WTC11 (cell line): ENCODE data around the gene TNRC6A. TPM values are rescaled to one million over a fixed set of nuclear protein-coding genes. Genes with fewer than 3 reads are reported as not detected.

ENCODE experiments used
- ATAC-seq: fragments of 200-7000 bp; cut with Tn5 transposase; 2 replicates; pipeline ENCODE4 v1.10.0; 2021; ENCODE audit warnings: mild to moderate bottlenecking, moderate library complexity
- CTCF ChIA-PET: fragments of 300-600 bp; sonication (Branson Sonifier 250); formaldehyde crosslinking; loops from one replicate; lab custom pipeline; 2021; ENCODE audit warnings: antibody characterized with exemption; lab: Charles Lee
- POLR2A ChIA-PET: fragments of 350-600 bp; sonication (Branson Sonifier 250); formaldehyde crosslinking; loops from one replicate; lab custom pipeline; 2021; ENCODE audit warnings: antibody characterized with exemption; lab: Charles Lee
- DNase-seq: peaks from one replicate; pipeline ENCODE4 v3.0.0; 2021; ENCODE audit warnings: low spot score
- H3K27ac Mint-ChIP-seq: 2 replicates; pipeline ENCODE4 v1.8.0; 2021; ENCODE audit warnings: mixed read lengths
- H3K27me3 Mint-ChIP-seq: 2 replicates; pipeline ENCODE4 v1.8.0; 2021; ENCODE audit warnings: low read depth, mild to moderate bottlenecking, moderate library complexity, mixed read lengths
- H3K36me3 Mint-ChIP-seq: 2 replicates; pipeline ENCODE4 v1.8.0; 2021; ENCODE audit warnings: mixed read lengths
- H3K4me1 Mint-ChIP-seq: 2 replicates; pipeline ENCODE4 v1.8.0; 2022; ENCODE audit warnings: mixed read lengths
- H3K4me3 Mint-ChIP-seq: 2 replicates; pipeline ENCODE4 v1.8.0; 2021; ENCODE audit warnings: mild to moderate bottlenecking, moderate library complexity, mixed read lengths
- H3K9me3 Mint-ChIP-seq: 2 replicates; pipeline ENCODE4 v1.8.0; 2021; ENCODE audit warnings: mixed read lengths
- ESRRA ChIP-seq: sonication (generic); formaldehyde crosslinking; IDR thresholded peaks from 2 replicates; pipeline ENCODE4 v1.8.1; 2022; ENCODE audit warnings: mild to moderate bottlenecking, missing genetic modification reagents, borderline replicate concordance
- FOXJ3 ChIP-seq: sonication (generic); formaldehyde crosslinking; IDR thresholded peaks from 2 replicates; pipeline ENCODE4 v1.9.0; 2021; ENCODE audit warnings: missing genetic modification reagents, mild to moderate bottlenecking, borderline replicate concordance
- FOXK1 ChIP-seq: sonication (generic); formaldehyde crosslinking; IDR thresholded peaks from 2 replicates; pipeline ENCODE4 v1.8.0; 2022; ENCODE audit warnings: mild to moderate bottlenecking, moderate library complexity, missing genetic modification reagents
- GTF2I ChIP-seq: fragments of 250-450 bp; sonication (Bioruptor Pico); conservative IDR thresholded peaks from 2 replicates; pipeline ENCODE4 v1.4.0; 2021; ENCODE audit warnings: mild to moderate bottlenecking
- IRF2 ChIP-seq: sonication (generic); formaldehyde crosslinking; IDR thresholded peaks from 2 replicates; pipeline ENCODE4 v1.8.0; 2022; ENCODE audit warnings: low read depth, missing genetic modification reagents, borderline replicate concordance
- KAT7 ChIP-seq: sonication (generic); formaldehyde crosslinking; IDR thresholded peaks from 2 replicates; pipeline ENCODE4 v1.8.1; 2023; ENCODE audit warnings: missing genetic modification reagents, mild to moderate bottlenecking, borderline replicate concordance
- RELA ChIP-seq: sonication (generic); formaldehyde crosslinking; IDR thresholded peaks from 2 replicates; pipeline ENCODE4 v1.8.1; 2022; ENCODE audit warnings: missing genetic modification reagents, mild to moderate bottlenecking, borderline replicate concordance
- ZNF138 ChIP-seq: sonication (generic); formaldehyde crosslinking; conservative IDR thresholded peaks from 2 replicates; pipeline ENCODE4 v1.8.1; 2022; ENCODE audit warnings: mild to moderate bottlenecking, moderate library complexity, missing genetic modification reagents
- ZNF232 ChIP-seq: sonication (generic); formaldehyde crosslinking; IDR thresholded peaks from 2 replicates; pipeline ENCODE4 v1.8.0; 2022; ENCODE audit warnings: mild to moderate bottlenecking, missing genetic modification reagents
- ZNF317 ChIP-seq: sonication (generic); formaldehyde crosslinking; IDR thresholded peaks from 2 replicates; pipeline ENCODE4 v1.8.1; 2023; ENCODE audit warnings: low read depth, mild to moderate bottlenecking, moderate library complexity, missing genetic modification reagents, borderline replicate concordance
- total RNA-seq: library from RNA; stranded (reverse); gene quantifications from 3 replicates; pipeline ENCODE4 v1.2.3, GENCODE V29; 2021
- TF ChIP-seq, protein P1 (sequence below): sonication (generic); formaldehyde crosslinking; IDR thresholded peaks from 2 replicates; pipeline ENCODE4 v1.8.0; 2022; ENCODE audit warnings: mild to moderate bottlenecking, missing genetic modification reagents
- TF ChIP-seq, protein P2 (sequence below): sonication (generic); formaldehyde crosslinking; IDR thresholded peaks from 2 replicates; pipeline ENCODE4 v1.8.0; 2023; ENCODE audit warnings: mild to moderate bottlenecking, missing genetic modification reagents
- TF ChIP-seq, protein P3 (sequence below): sonication (generic); formaldehyde crosslinking; IDR thresholded peaks from 2 replicates; pipeline ENCODE4 v1.8.0; 2022; ENCODE audit warnings: mild to moderate bottlenecking, missing genetic modification reagents
- TF ChIP-seq, protein P4 (sequence below): fragments of 200-600 bp; IDR thresholded peaks from 2 replicates; pipeline ENCODE4 v1.8.0; 2022; ENCODE audit warnings: antibody characterized with exemption
- TF ChIP-seq, protein P5 (sequence below): sonication (generic); formaldehyde crosslinking; IDR thresholded peaks from 2 replicates; pipeline ENCODE4 v1.8.1; 2022; ENCODE audit warnings: missing genetic modification reagents, borderline replicate concordance
- TF ChIP-seq, protein P6 (sequence below): sonication (generic); formaldehyde crosslinking; IDR thresholded peaks from 2 replicates; pipeline ENCODE4 v1.8.1; 2023; ENCODE audit warnings: mild to moderate bottlenecking, moderate library complexity, missing genetic modification reagents
- TF ChIP-seq, protein P7 (sequence below): fragments of 250-450 bp; sonication (Bioruptor Pico); IDR thresholded peaks from 2 replicates; pipeline ENCODE4 v1.9.0; 2021; ENCODE audit warnings: moderate library complexity, mild to moderate bottlenecking, inconsistent platforms, borderline replicate concordance

Gene TNRC6A
- total RNA-seq, 1 experiment from 2014 or later, result 86.3 TPM

DNA sequence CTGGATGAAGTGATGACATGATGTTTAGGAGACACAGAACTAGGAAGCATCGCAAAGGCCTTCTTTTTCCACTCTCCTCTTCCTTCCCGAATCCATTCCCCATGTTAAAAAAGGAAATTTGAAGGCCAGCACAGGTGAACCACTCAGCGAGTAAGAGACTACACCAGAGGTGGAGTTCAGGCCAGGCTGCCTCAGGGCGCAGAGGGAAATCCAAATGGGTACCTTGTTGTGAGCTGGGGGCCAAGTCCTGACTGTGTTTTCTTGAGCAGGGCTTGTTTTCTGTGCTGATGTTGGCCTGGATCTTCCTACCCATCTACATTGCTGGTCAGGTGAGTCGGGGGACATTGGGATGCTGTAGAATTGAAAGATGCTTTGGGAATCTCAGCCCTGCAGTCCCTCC lies 142.4 kb downstream of the TNRC6A start:
- TF ChIP-seq, protein P1, sequence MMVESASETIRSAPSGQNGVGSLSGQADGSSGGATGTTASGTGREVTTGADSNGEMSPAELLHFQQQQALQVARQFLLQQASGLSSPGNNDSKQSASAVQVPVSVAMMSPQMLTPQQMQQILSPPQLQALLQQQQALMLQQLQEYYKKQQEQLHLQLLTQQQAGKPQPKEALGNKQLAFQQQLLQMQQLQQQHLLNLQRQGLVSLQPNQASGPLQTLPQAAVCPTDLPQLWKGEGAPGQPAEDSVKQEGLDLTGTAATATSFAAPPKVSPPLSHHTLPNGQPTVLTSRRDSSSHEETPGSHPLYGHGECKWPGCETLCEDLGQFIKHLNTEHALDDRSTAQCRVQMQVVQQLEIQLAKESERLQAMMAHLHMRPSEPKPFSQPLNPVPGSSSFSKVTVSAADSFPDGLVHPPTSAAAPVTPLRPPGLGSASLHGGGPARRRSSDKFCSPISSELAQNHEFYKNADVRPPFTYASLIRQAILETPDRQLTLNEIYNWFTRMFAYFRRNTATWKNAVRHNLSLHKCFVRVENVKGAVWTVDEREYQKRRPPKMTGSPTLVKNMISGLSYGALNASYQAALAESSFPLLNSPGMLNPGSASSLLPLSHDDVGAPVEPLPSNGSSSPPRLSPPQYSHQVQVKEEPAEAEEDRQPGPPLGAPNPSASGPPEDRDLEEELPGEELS, result no peak
- TF ChIP-seq KAT7 (no peak), RELA (no peak), FOXK1 (CRISPR knock-in tag) (no peak), ZNF317 (CRISPR knock-in tag) (no peak), ZNF232 (CRISPR knock-in tag) (no peak)
- TF ChIP-seq, protein P2, sequence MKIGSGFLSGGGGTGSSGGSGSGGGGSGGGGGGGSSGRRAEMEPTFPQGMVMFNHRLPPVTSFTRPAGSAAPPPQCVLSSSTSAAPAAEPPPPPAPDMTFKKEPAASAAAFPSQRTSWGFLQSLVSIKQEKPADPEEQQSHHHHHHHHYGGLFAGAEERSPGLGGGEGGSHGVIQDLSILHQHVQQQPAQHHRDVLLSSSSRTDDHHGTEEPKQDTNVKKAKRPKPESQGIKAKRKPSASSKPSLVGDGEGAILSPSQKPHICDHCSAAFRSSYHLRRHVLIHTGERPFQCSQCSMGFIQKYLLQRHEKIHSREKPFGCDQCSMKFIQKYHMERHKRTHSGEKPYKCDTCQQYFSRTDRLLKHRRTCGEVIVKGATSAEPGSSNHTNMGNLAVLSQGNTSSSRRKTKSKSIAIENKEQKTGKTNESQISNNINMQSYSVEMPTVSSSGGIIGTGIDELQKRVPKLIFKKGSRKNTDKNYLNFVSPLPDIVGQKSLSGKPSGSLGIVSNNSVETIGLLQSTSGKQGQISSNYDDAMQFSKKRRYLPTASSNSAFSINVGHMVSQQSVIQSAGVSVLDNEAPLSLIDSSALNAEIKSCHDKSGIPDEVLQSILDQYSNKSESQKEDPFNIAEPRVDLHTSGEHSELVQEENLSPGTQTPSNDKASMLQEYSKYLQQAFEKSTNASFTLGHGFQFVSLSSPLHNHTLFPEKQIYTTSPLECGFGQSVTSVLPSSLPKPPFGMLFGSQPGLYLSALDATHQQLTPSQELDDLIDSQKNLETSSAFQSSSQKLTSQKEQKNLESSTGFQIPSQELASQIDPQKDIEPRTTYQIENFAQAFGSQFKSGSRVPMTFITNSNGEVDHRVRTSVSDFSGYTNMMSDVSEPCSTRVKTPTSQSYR (CRISPR knock-in tag), result no peak
- TF ChIP-seq, protein P3, sequence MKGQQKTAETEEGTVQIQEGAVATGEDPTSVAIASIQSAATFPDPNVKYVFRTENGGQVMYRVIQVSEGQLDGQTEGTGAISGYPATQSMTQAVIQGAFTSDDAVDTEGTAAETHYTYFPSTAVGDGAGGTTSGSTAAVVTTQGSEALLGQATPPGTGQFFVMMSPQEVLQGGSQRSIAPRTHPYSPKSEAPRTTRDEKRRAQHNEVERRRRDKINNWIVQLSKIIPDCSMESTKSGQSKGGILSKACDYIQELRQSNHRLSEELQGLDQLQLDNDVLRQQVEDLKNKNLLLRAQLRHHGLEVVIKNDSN (CRISPR knock-in tag), result no peak
- TF ChIP-seq, protein P4, sequence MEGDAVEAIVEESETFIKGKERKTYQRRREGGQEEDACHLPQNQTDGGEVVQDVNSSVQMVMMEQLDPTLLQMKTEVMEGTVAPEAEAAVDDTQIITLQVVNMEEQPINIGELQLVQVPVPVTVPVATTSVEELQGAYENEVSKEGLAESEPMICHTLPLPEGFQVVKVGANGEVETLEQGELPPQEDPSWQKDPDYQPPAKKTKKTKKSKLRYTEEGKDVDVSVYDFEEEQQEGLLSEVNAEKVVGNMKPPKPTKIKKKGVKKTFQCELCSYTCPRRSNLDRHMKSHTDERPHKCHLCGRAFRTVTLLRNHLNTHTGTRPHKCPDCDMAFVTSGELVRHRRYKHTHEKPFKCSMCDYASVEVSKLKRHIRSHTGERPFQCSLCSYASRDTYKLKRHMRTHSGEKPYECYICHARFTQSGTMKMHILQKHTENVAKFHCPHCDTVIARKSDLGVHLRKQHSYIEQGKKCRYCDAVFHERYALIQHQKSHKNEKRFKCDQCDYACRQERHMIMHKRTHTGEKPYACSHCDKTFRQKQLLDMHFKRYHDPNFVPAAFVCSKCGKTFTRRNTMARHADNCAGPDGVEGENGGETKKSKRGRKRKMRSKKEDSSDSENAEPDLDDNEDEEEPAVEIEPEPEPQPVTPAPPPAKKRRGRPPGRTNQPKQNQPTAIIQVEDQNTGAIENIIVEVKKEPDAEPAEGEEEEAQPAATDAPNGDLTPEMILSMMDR, result no peak
- TF ChIP-seq, protein P5, sequence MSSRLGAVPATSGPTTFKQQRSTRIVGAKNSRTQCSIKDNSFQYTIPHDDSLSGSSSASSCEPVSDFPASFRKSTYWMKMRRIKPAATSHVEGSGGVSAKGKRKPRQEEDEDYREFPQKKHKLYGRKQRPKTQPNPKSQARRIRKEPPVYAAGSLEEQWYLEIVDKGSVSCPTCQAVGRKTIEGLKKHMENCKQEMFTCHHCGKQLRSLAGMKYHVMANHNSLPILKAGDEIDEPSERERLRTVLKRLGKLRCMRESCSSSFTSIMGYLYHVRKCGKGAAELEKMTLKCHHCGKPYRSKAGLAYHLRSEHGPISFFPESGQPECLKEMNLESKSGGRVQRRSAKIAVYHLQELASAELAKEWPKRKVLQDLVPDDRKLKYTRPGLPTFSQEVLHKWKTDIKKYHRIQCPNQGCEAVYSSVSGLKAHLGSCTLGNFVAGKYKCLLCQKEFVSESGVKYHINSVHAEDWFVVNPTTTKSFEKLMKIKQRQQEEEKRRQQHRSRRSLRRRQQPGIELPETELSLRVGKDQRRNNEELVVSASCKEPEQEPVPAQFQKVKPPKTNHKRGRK, result no peak
- no peaks in the 10 kb centered on the region for H3K27me3 Mint-ChIP-seq
- ChIA-PET CTCF (no interaction called here), POLR2A (no interaction called here)
- no peaks in the 10 kb centered on the region for H3K36me3 Mint-ChIP-seq
- no peak for ATAC-seq
- no peaks in the 10 kb centered on the region for H3K4me1 Mint-ChIP-seq
- no peaks in the 10 kb centered on the region for H3K9me3 Mint-ChIP-seq
- no peak overlapping the region for H3K4me3 Mint-ChIP-seq
- DNase-seq, result no peak
- no peak overlapping the region for H3K27ac Mint-ChIP-seq

DNA sequence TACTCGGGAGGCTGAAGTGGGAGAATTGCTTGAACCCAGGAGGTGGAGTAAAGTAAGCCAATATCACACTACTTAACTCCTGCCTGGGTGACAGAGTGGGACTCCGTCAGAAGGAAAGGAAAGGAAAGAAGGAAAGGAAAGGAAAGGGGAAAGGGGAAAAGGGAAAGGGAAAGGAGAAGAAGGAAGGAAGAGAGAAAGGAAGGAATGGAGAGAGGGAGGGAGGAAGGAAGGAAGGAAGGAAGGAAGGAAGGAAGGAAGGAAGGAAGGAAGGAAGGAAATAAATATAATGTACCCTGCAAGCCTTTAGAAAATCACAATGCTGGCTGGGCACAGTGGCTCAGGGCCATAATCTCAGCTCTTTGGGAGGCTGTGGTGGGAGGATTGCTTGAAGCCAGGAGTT lies 143.6 kb downstream of the TNRC6A start:
- Mint-ChIP-seq H3K36me3 (no peaks in the 10 kb centered on the region), H3K27ac (no peak overlapping the region), H3K4me3 (no peak overlapping the region), H3K9me3 (no peaks in the 10 kb centered on the region), H3K4me1 (no peaks in the 10 kb centered on the region), H3K27me3 (no peaks in the 10 kb centered on the region; the same call in 1 of the 2 replicates)
- TF ChIP-seq, protein P4, result no peak
- TF ChIP-seq ZNF317 (CRISPR knock-in tag) (no peak), ESRRA (no peak), RELA (no peak), ZNF232 (CRISPR knock-in tag) (no peak), GTF2I (CRISPR knock-in tag) (no peak), FOXJ3 (no peak), ZNF138 (CRISPR knock-in tag) (no peak), IRF2 (CRISPR knock-in tag) (no peak)
- TF ChIP-seq, protein P6, sequence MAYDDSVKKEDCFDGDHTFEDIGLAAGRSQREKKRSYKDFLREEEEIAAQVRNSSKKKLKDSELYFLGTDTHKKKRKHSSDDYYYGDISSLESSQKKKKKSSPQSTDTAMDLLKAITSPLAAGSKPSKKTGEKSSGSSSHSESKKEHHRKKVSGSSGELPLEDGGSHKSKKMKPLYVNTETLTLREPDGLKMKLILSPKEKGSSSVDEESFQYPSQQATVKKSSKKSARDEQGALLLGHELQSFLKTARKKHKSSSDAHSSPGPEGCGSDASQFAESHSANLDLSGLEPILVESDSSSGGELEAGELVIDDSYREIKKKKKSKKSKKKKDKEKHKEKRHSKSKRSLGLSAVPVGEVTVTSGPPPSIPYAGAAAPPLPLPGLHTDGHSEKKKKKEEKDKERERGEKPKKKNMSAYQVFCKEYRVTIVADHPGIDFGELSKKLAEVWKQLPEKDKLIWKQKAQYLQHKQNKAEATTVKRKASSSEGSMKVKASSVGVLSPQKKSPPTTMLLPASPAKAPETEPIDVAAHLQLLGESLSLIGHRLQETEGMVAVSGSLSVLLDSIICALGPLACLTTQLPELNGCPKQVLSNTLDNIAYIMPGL, result no peak
- TF ChIP-seq, protein P7, sequence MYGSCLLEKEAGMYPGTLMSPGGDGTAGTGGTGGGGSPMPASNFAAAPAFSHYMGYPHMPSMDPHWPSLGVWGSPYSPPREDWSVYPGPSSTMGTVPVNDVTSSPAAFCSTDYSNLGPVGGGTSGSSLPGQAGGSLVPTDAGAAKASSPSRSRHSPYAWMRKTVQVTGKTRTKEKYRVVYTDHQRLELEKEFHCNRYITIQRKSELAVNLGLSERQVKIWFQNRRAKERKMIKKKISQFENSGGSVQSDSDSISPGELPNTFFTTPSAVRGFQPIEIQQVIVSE, result no peak
- no peak for ATAC-seq
- CTCF ChIA-PET, result no interaction called here
- DNase-seq, result no peak
- POLR2A ChIA-PET, result no interaction called here
